CD4-positive, alpha-beta T cell treated with Interleukin-4 for 1 hour (primary cell): ENCODE data around the gene PLCB1.
"Not testable (repeated sequence)": the region's sequence is repeated elsewhere in the genome, so short reads cannot be mapped to it uniquely, and the experiment has no call there.

Experiments
- DNase-seq, 2 donors: peaks; one replicate each; pipeline ENCODE4 v3.0.0-alpha.2; 2020 to 2022

PLCB1 gene

DNA sequence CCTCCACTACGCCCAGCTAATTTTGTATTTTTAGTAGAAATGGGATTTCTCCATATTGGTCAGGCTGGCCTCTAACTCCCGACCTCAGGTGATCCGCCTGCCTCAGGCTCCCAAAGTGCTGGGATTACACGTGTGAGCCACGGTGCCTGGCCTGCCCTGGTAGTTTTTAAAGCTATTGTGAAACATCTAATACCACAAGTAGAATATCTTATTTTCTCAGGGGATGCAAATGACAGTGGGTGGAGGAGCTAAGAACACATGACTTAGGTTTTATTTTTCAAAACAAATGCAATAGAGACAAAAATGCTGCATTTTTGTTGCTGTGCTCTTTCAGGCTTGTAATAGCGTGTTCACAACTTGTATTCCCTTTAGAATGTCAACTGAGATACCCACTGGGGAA lies 671.9 kb downstream of the PLCB1 start:
- no peak for DNase-seq

DNA sequence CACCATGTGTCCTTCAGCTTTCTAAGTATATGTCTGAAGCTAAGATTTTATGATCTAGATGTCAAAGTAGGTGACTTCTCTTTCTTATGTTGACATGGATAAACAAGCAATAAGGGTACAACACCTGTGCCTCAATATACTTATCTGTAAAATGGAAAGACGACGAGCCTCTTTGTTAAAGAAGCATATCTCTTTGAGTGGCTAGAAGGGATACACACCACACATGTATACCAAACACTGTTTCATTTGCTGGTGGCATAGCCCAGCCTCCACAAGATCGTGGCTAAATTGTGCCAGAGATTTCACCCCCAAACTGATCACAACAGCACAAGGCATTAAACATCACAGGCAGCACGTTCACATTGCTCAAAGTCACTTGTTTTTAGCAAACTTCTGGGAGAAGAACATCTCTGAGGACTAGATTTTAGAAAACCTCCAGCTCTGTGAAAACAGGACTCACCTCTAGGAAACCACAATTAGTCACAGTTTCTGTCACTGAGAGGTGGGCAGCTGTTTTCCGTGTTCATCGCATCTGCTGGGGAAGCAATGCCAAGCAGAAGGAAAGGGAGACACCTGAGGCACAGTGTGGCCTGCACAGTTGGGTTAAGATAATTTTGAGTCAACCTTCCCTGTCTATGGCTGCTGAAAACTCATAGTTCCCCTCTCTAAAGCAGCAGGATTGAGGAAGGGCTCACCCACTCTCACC lies 673.8 kb downstream of the PLCB1 start:
- DNase-seq, result no peak

DNA sequence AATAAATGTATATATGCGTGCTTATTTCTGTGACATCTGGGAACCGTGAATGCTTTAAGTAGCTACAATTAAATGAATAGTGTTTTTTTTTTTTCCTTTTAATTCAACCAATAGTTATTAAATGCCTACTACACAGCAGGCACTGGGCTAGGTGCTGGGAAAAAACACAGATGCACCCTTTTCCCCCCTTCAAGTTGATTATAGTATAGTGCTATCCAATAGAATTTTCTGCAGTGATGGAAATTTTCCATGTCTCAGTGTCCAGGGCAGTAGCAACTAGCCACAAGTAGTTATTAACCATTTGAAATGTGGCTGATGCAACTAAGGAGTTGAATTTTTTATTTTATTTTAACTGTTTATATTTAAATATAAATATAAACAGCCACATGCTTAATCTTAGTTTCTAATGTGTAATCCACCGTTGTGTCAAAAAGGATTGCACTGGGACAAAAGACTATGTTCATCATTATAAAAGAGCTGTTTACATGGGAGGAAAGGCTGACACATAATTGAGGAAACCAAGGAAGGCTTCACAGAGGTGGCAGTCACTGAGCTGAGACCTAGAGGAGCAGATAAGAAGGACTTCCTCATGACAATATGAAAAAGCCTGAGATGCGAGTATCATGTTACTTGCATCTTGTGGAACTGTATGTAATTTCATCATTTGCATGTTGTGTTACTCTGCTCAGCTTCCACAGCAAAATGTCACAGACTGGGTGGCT lies 675.6 kb downstream of the PLCB1 start:
- no peak for DNase-seq

DNA sequence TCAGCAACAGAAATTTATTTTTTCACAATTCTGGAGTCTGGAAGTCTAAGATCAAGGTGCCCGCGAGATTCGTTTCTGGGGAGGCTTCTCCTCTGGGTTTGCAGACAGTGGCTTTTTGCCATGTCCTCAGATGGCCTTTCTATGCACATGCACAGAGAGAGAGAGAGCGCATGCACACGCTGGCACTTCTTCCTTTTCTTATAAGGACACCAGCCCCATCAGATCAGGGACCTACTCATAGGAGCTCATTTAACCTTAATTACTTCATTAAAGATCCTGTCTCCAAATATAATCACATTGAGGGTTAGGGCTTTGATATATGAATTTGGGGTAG lies 676.1 kb downstream of the PLCB1 start:
- DNase-seq, result no peak

DNA sequence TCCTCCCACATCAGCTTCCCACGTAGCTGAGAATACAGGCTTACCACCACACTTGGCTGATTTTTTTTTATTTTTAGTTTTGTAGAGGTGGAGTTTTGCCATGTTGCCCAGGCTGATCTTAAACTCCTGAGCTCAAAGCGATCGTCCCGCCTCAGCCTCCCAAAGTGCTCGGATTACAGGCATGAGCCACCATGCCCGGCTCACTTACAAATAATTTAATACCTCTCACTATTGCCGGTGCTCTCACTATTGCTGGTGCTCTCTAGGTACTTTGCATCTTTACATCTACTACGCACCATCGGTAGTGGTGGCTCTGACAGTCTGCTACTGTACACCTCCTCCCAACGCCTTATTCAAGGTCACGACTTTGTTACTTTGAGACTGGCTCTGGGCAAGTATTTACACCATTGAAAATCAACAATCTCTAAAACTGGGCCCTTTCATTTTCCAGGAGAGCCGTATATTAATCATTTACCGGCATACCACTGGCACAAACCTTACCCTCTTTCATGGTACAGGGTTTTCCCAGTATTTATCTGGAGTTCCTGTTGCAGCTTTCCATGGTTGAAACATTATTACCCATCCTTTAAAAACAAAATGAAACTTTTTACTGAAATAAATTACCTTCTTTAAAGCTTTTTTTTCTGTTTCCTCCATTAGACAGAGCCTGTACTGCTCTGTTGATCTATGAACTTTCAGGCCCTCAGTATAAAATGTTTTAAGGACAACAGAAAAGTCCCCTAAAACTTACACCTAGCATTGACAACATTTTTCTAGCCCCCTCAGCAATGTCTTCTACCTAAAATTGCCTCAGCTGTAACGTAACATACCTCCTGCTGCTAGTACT lies 677.3 kb downstream of the PLCB1 start:
- no peak for DNase-seq

DNA sequence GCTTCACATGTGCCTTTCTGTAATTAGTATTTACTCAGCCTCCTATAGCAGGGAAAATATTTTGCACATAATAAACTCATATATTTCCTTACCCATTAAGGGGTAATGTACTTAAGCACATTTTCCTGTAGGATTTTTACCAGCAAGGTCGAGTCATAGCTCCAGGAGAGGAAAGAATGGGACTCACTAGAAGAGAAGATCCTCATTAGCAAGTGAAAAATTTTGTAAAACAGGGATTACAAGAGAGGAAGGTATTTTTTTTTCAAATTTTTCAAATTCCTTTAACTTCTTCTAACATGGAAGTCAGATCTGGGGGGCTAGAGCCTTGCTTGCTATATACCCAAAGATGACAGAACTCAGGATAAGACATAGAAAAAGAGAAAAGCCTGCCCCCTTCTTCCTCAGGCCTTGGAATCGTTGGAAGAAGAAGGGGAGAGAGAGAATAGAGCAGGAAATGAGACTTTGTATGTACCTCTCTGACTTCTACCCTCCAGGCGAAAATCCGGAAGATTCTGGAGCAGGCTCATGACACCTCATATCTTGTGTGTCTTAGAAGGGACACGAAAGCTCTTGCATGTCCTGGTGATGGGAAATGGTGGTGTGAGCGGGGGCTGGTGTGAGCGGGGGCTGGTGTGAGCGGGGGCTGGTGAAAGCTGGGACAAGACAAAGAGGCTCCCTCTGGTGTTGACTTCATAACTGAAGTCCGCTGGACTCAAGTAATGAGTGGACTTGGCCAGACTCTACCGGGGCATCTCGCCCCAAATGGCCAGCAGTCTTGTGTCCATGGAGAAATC lies 679.9 kb downstream of the PLCB1 start:
- DNase-seq, result no peak

DNA sequence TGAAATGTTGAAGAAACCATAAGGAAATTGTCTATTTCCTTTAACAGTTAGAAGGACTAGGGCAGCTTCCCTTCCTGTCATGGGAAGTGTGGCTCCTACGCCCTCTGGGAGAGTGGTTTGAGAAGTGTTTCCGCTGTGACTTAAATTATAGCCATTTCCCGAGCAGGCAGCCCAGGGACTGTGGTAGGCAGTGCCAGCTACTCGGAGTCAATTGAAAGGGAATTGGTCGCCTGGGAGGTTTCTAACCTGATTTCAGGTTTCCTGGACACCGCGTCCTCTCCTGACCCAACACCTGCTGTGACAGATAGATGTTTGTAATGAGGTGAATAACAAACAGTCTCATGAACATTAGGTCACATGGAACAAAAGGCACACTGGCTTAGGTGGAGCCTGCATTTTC lies 680.8 kb downstream of the PLCB1 start:
- no peak for DNase-seq

DNA sequence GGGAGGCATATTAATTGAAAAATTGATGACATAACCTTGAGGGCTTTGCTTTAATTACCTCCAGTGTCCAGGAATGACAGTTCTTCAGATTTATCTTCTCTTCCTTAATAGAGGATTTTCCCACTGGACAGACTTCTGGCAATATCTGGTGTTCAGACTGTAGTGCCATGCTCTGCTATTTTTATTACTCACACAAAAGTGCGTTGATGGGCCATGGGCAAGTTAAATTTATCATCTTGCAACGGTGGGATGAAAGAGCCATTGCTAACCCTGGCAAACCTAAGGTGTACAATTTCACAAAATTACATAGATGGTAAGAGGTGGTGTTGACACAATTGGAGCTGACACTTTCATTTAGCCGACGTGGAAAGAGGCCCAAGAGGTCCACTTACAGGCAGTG lies 683.1 kb downstream of the PLCB1 start:
- no peak for DNase-seq

DNA sequence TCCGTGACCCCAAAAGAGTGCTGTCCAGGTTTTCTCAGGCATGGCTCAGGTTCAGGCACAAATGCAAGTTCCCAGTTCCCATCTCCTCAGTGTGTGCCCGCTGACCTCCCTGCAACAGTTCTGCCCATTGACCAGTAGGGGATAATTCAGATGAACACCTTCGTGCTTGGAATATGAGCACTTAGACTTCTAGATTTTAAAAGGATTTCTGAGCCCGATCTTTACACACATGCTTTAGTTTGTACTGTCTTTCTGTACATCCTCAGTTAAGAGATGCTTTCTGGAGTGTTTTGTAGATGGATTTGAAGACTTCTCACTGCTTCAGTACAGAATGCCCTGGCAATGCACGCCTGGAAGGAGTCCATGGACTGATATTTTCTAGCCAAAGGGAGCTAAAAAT lies 697.2 kb downstream of the PLCB1 start:
- no peak for DNase-seq

DNA sequence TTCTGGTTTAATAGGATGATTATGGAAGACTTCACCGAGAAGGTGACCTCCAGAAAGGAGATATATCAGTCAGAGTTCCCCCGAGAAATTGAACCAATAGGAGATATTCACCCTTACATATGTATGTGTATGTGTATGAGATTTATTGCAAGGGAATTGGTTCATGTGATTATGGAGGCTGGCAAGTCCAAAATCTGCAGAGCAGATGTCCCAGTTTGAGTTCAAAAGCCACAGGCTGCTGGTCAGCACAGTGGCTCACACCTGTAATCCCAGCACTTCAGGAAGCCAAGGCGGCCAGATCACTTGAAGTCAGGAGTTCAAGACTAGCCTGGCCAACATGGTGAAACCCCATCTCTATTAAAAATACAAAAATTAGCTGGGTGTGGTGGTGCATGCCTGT lies 702.2 kb downstream of the PLCB1 start:
- not testable (repeated sequence) for DNase-seq

DNA sequence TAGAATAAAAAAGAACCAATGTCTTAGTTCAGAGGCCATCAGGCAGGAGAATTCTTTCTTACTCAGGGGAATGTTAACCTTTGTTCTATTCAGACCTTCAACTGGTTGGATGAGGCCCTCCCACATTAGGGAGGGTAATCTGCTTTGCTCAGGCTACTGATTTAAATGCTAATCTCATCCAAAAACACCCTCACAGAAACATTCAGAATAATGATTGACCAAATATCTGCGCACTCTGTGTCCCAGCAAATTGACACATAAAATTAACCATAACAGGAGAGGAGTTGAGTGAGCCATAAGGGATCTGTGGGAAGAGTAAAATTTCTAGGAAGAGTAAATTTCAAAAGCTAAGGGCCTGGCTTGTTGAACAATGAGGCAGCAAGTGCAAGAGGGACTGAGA lies 702.8 kb downstream of the PLCB1 start:
- no peak for DNase-seq

DNA sequence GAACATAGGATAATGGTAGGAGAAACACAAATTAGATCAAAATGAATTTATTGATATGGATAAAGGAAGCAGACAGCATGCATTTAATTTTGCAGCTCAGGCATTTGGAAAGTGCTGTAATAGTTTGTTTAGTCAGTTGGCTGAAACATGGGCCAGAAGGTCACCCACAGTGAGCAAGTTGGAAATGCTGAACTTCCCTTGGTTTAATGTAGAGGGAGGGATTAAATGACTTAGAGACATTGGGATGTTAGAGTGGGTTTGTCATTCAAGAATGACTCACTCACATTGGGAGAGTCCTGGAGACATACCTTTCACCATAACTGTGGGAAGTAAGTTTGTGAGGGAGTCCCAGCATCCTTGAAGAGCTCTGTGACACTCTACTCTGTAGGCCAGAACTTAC lies 705.3 kb downstream of the PLCB1 start:
- DNase-seq, result no peak

DNA sequence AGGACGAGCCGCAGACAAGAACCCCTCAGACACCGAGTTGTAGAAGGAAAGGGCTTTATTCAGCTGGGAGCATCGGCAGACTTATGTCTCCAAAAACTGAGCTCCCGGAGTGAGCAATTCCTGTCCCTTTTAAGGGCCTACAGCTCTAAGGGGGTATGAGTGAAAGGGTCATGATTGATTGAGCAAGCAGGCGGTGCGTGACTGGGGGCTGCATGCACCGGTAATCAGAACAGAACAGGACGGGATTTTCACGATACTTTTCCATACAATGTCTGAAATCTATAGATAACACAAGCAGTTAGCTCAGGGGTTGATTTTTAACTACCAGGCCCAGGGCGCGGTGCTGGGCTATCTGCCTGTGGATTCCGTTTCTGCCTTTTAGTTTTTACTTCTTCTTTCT lies 710.5 kb downstream of the PLCB1 start:
- DNase-seq, result no peak

DNA sequence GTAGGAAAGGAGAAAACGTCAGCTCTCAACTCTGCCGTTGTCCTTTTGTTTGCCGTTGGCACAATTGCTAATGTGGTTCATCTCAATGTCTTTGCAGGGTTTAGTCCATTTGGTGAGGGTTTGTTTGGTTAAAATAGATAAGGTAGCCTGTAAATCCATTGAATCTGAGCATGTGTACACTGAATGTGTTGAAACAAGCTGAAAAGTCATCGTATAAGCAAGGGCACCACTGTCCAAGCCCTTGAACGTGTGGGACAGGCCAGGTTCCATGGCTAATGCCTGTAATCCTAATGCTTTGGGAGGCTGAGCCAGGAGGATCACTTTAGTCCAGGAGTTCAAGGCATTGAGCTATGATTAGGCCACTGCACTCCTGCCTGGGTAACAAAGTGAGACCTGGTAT lies 712.1 kb downstream of the PLCB1 start:
- no peak for DNase-seq

DNA sequence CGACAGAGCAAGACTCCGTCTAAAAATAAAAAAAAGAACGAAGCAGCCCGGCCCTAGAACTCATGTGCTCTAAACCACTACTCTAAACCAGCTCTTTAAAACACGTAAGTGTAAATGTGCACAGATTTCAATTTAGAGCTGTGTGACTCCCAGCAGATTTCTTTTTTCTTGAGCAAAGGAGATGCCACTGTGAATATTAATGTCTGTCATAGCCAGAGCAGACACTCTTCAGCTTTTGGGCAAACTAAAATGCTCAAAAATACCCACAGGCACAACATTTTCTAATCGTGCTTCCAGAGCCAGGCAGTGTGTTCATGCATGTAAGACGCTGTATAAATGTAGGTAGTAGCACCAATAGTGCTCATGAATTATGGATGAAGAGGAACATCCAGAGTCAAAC lies 717.9 kb downstream of the PLCB1 start:
- no peak for DNase-seq

DNA sequence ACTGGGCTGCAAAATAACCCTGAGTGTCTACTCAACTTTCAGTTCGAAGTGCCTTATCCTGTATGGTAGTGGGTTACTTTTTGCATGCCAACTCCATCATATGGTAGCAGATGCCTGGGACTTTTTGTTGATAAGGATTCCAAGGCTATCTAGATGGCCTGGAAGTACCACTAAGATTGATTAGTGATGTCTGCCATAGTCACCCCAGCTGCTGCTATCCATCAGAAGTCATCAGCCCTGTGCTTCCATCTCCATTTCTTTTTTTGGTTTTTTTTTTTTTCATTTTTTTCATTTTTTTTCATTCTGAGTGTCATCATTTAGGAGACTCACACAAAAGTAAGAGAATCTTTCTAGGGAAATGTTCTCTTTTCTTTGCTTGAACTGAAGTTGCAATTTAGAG lies 719.4 kb downstream of the PLCB1 start:
- no peak for DNase-seq

DNA sequence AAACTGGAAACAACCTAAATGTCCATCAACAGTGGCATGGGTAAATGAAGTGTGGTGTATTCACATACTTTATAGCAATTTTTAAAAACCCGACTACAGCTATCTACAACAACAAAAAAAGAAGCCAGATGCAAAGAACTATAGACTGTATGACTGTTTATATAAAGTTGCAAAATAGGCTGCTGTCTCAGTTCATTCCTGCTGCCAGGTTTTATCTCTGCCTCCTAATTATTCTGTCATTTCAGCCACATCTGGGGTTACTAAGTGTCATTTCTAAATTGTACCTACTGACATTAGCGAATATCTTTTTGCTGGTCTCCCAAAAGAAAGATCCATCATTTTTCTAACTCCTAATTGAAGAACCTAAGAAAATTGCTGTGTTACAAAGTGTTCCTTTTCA lies 719.9 kb downstream of the PLCB1 start:
- not testable (repeated sequence) for DNase-seq

DNA sequence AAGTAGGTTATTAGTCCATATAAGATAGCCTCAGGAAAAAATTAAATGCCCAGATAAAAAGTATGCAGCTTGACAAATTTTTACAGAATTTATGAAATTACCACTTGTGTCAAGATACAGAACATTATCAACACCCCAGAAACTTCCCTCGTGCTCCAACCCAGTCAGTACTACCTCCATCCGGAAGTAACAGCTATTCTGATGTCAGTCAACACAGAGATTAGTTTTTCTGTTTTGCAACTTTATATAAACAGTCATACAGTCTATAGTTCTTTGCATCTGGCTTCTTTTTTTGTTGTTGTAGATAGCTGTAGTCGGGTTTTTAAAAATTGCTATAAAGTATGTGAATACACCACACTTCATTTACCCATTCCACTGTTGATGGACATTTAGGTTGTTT lies 721.1 kb downstream of the PLCB1 start:
- not testable (repeated sequence) for DNase-seq

DNA sequence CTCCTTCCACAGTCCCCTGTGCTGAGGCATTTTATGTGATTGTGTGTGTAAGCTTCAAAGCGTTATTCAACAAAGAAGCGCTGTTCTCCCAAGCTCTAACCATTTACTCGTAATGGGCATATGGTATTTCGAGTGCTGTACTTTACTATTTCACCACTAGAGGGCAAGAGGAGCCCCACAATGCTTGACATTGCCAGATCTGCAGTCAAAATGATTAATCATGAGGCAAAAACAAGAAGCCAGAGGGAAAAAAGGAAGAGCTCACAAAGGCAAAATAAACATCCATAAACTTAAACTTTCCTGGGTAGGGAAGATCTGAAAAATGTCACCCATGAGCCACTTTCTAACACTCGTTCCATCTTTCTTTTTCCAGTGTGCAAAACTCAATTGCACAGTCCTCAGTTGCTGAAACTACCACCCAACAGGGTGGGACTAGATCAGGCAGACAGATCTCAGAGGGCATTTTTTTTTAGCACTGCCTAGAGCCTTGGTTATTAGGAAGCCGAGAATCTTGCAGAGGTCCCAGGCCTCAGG lies 721.8 kb downstream of the PLCB1 start:
- DNase-seq, result peak in 1 of 2 donors; percentile 28

DNA sequence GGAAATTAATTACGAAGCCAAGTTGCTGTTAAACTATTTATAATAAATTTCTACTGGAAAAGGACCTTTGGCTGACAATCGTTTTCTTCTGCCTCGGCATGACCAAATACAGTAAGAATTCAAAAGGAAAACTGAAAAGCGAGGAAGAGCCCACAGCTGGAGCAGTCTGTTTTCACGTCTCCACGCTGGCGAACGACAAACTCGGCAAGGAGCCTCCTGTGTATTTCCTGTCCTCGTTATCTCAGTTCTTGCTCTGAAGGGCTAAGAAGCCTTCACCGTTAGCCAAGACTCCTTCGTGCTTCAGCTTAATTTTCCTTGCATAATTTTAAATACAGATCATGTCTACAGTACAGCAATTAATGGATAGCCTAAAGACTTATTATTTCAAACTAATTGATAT lies 722.5 kb downstream of the PLCB1 start:
- no peak for DNase-seq

DNA sequence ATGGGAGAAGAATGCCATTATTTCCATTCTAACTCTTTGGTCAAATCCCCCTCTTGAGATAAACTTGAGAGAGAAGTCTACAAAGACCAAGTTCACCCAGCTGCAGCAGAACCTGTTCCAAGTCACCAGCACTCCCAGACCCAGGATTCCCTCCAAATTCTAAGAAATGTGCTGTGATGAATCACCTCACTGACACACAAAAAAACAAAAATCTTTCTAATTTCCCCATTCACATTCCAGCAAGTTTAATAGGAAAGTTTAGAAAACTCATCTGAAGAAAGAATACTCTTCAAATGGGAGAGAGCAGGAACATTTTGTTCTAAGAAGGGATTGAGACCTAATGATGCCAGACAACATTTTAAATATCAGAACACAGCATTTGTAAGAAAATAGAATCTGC lies 723.2 kb downstream of the PLCB1 start:
- no peak for DNase-seq

DNA sequence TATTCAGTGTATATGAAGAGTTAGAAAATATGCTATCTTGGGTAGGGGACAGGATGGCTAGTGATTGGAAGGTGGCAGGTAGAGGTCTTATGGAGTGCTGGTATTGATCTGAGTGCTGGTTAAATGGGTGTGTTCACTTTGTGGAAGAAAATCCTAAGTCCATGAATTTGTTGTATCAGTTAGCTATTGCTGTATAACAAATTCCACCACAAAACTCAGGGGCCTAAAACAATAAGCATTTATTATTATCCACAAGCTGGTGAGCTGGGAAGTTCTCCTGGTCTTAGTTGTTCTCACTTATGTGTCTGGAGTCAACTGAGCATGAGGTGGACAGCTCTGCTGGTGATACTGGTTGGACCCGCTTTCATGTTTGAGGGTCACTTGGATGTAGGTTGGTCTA lies 724.6 kb downstream of the PLCB1 start:
- DNase-seq, result no peak
